GM12891 (cell line): ENCODE results near the gene ABT1.

ENCODE experiments used
- PAX5 ChIP-seq: IDR thresholded peaks from 2 replicates; pipeline ENCODE4 v1.6.1; 2011; ENCODE audit warnings: low read length, moderate library complexity, mild to moderate bottlenecking; ENCODE audit not compliant: insufficient read depth, severe bottlenecking
- POLR2A ChIP-seq: IDR thresholded peaks from 2 replicates; pipeline ENCODE4 v1.6.1; 2011; ENCODE audit warnings: low read depth, low read length, control low read depth
- POLR2AphosphoS5 ChIP-seq: IDR thresholded peaks from 2 replicates; pipeline ENCODE4 v1.6.1; 2011; ENCODE audit warnings: low read depth, low read length, control low read depth
- SPI1 ChIP-seq: IDR thresholded peaks from 2 replicates; pipeline ENCODE4 v1.6.1; 2011; ENCODE audit warnings: low read depth, low read length, control low read depth
- TAF1 ChIP-seq: IDR thresholded peaks from 2 replicates; pipeline ENCODE4 v1.6.1; 2011; ENCODE audit warnings: low read depth, low read length, control low read depth

DNA sequence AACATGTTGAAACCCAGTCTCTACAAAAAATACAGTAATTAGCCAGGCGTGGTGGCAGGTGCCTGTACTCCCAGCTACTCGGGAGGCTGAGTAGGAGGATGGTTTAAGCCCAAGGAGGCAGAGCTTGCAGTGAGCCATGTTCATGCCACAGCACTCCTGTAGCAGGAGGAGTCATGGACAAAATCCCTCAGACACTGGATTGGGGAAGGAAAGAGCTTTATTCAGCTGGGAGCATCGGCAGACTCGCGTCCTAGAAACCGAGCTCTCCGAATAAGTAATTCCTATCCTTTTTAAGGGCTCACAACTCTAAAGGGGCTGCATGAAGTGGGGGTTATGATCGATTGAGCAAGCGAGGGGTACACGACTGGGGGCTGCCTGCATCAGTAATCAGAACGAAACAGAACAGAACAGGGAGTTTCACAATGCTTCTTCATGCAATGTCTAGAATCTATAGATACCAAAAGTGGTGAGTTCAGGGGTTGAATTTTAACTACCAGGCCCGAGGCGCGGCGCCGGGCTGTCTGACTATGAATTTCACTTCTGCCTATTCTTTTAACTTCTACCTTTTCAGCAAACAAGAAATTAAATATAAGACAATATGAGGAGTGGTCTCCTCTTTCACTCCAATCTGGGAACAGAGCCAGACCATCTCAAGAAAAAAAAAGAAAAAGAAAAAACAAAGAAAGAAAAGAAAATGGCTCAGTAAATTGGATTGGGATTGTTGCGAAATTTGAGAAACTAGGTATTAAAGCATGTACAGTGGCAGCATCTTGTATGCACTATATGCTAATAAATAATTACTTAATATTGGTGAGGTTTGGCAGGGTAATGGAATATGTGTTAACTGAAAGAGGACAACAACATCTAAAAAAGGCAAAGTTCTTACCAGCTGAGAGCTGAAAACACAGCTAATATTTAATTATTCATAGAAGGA is 35.0 kb upstream of the ABT1 start:
- TF ChIP-seq TAF1 (no peak), POLR2A (no peak), POLR2AphosphoS5 (no peak), SPI1 (no peak), PAX5 (no peak)
